Activated CD8-positive, alpha-beta T cell treated with anti-CD3 and anti-CD28 coated beads for 36 hours (primary cell): ENCODE measurements around the gene DCAF17. TPM values are rescaled to one million over a fixed set of nuclear protein-coding genes. Genes with fewer than 3 reads are reported as not detected.
"Not testable (repeated sequence)": the region's sequence is repeated elsewhere in the genome, so short reads cannot be mapped to it uniquely, and the experiment has no call there.

ENCODE experiments used
- ATAC-seq: fragments of 200-7000 bp; cut with Tn5 transposase; one replicate; pipeline ENCODE4 v1.10.0; 2021; ENCODE audit warnings: mild to moderate bottlenecking, moderate library complexity
- CTCF ChIA-PET: fragments of 350-600 bp; sonication (Branson Sonifier 250); formaldehyde crosslinking; loops from one replicate; lab custom pipeline; 2021; ENCODE audit warnings: antibody characterized with exemption; lab: Charles Lee
- POLR2A ChIA-PET: fragments of 350-600 bp; sonication (Branson Sonifier 250); formaldehyde crosslinking; loops from one replicate; lab custom pipeline; 2021; ENCODE audit warnings: antibody characterized with exemption; lab: Charles Lee
- DNase-seq: peaks from one replicate; pipeline ENCODE4 v3.0.0-alpha.2; 2020
- H3K27ac Mint-ChIP-seq: one replicate; pipeline ENCODE4 v1.8.0; 2021; ENCODE audit warnings: mild to moderate bottlenecking, mixed read lengths
- H3K27me3 Mint-ChIP-seq: one replicate; pipeline ENCODE4 v1.8.0; 2021; ENCODE audit warnings: mixed read lengths
- H3K36me3 Mint-ChIP-seq: one replicate; pipeline ENCODE4 v1.8.0; 2021; ENCODE audit warnings: low read depth, mixed read lengths
- H3K4me1 Mint-ChIP-seq: one replicate; pipeline ENCODE4 v1.8.0; 2021; ENCODE audit warnings: low read depth, mixed read lengths
- H3K4me3 Mint-ChIP-seq: one replicate; pipeline ENCODE4 v1.8.0; 2021; ENCODE audit warnings: mild to moderate bottlenecking, moderate library complexity, mixed read lengths
- H3K9me3 Mint-ChIP-seq: one replicate; pipeline ENCODE4 v1.8.0; 2021; ENCODE audit warnings: mixed read lengths
- CTCF ChIP-seq: fragments of 200-600 bp; IDR thresholded peaks from one replicate; pipeline ENCODE4 v1.8.0; 2022; ENCODE audit warnings: antibody characterized with exemption, mild to moderate bottlenecking
- intact Hi-C: fragments of 100-400 bp; cut with micrococcal nuclease; formaldehyde crosslinking; loops from one replicate; pipeline ENCODE4 v1.10.0; 2022
- total RNA-seq, 2 experiments: library from RNA; stranded (reverse); gene quantifications; one replicate each; pipeline ENCODE4 v1.2.3, GENCODE V29; 2021

Gene DCAF17
- total RNA-seq, 2 experiments from 2014 or later = 19.0 to 20.1 TPM

- Mint-ChIP-seq H3K27me3 (no peaks in the 10 kb centered on the region), H3K27ac (no peak overlapping the region), H3K9me3 (peaks cover 7% of the 10 kb centered on the region), H3K36me3 (peaks cover 11% of the 10 kb centered on the region), H3K4me3 (no peak overlapping the region), H3K4me1 (no peaks in the 10 kb centered on the region)
- ChIA-PET POLR2A (interaction anchor here (0.6 kb wide), 1 partner anchor 549 kb away, joined by 3 read pairs; no protein-coding TSS in a partner anchor), CTCF (no interaction called here)
- TF ChIP-seq CTCF = no peak
- intact Hi-C loops = no loop called here
- DNase-seq (no peak), ATAC-seq (no peak)
Measured at GRCh38 chr2:171491292-171491691, 57.3 kb downstream of the DCAF17 start.

GRCh38 chr2:171492664-171493063, 58.6 kb downstream of the DCAF17 start:
- Mint-ChIP-seq H3K4me1 (no peaks in the 10 kb centered on the region), H3K27ac (no peak overlapping the region), H3K4me3 (no peak overlapping the region), H3K27me3 (no peaks in the 10 kb centered on the region), H3K9me3 (peaks cover 12% of the 10 kb centered on the region), H3K36me3 (peaks cover 12% of the 10 kb centered on the region)
- ChIA-PET CTCF (no interaction called here), POLR2A (no interaction called here)
- intact Hi-C loops = no loop called here
- DNase-seq (no peak), ATAC-seq (no peak)
- TF ChIP-seq CTCF = no peak

GRCh38 chr2:171497664-171498063, 63.6 kb downstream of the DCAF17 start:
- ATAC-seq, CTCF ChIA-PET, H3K36me3 Mint-ChIP-seq, H3K4me1 Mint-ChIP-seq, H3K4me3 Mint-ChIP-seq, intact Hi-C loops, H3K9me3 Mint-ChIP-seq, H3K27ac Mint-ChIP-seq, H3K27me3 Mint-ChIP-seq, DNase-seq, POLR2A ChIA-PET: not testable (repeated sequence)

GRCh38 chr2:171505374-171505773, 71.3 kb downstream of the DCAF17 start:
- H3K36me3 Mint-ChIP-seq = no peaks in the 10 kb centered on the region
- CTCF ChIA-PET = no interaction called here
- H3K4me1 Mint-ChIP-seq = peaks cover 4% of the 10 kb centered on the region
- POLR2A ChIA-PET = no interaction called here
- no peaks in the 10 kb centered on the region for H3K27me3 Mint-ChIP-seq
- no peak overlapping the region for H3K4me3 Mint-ChIP-seq
- no peak for TF ChIP-seq CTCF
- intact Hi-C loops = no loop called here
- no peak for DNase-seq
- no peak for ATAC-seq
- H3K27ac Mint-ChIP-seq = no peak overlapping the region
- H3K9me3 Mint-ChIP-seq = peaks cover 2% of the 10 kb centered on the region

- H3K9me3 Mint-ChIP-seq = no peaks in the 10 kb centered on the region
- CTCF ChIA-PET = interaction anchor here (1.9 kb wide), 1 partner anchor 20 kb away, joined by 7 read pairs; no protein-coding TSS in a partner anchor
- DNase-seq (no peak), ATAC-seq (no peak)
- peaks cover 4% of the 10 kb centered on the region for H3K4me1 Mint-ChIP-seq
- no peak for TF ChIP-seq CTCF
- POLR2A ChIA-PET = no interaction called here
- no peak overlapping the region for H3K27ac Mint-ChIP-seq
- no peak overlapping the region for H3K4me3 Mint-ChIP-seq
- no peaks in the 10 kb centered on the region for H3K36me3 Mint-ChIP-seq
- intact Hi-C loops = no loop called here
- H3K27me3 Mint-ChIP-seq = no peaks in the 10 kb centered on the region
Measured at GRCh38 chr2:171509945-171510731, 76.1 kb downstream of the DCAF17 start.
